Activated naive CD8-positive, alpha-beta T cell treated with anti-CD3 and anti-CD28 coated beads, Interleukin-2, amount 10 ng/mL, durations not matched to agents 7 days and 5 days (primary cell): ENCODE data around the gene BLOC1S5. TPM values are rescaled to one million over a fixed set of nuclear protein-coding genes. Genes with fewer than 3 reads are reported as not detected.

Source experiments
- ATAC-seq: fragments of 150-1000 bp; cut with Tn5 transposase; one replicate; pipeline ENCODE4 v1.10.0; 2021; ENCODE audit warnings: low read depth, moderate library complexity
- POLR2A ChIA-PET: fragments of 350-600 bp; sonication (Branson Sonifier 250); formaldehyde crosslinking; loops from one replicate; lab custom pipeline; 2021; ENCODE audit warnings: antibody characterized with exemption; lab: Charles Lee
- DNase-seq: peaks from one replicate; pipeline ENCODE4 v3.0.0; 2021
- H3K27ac Mint-ChIP-seq: one replicate; pipeline ENCODE4 v1.8.0; 2022; ENCODE audit warnings: mild to moderate bottlenecking, mixed read lengths
- H3K27me3 Mint-ChIP-seq: one replicate; pipeline ENCODE4 v1.8.0; 2022; ENCODE audit warnings: mild to moderate bottlenecking, moderate library complexity, mixed read lengths
- H3K36me3 Mint-ChIP-seq: one replicate; pipeline ENCODE4 v1.8.0; 2021; ENCODE audit warnings: mild to moderate bottlenecking, mixed read lengths
- H3K4me1 Mint-ChIP-seq: one replicate; pipeline ENCODE4 v1.8.0; 2021; ENCODE audit warnings: mixed read lengths
- H3K4me3 Mint-ChIP-seq: one replicate; pipeline ENCODE4 v1.8.0; 2022; ENCODE audit warnings: mild to moderate bottlenecking, moderate library complexity, mixed read lengths
- H3K9me3 Mint-ChIP-seq: one replicate; pipeline ENCODE4 v1.8.0; 2021; ENCODE audit warnings: mixed read lengths
- total RNA-seq, 2 experiments: library from RNA; stranded (reverse); gene quantifications; one replicate each; pipeline ENCODE4 v1.2.3, GENCODE V29; 2021

The BLOC1S5 gene
- total RNA-seq, 2 experiments from 2014 or later: 17.1 to 25.9 TPM

GRCh38 chr6:8074213-8074612 is 10.0 kb upstream of the BLOC1S5 start:
- peaks cover 19% of the 10 kb centered on the region for H3K36me3 Mint-ChIP-seq
- ATAC-seq (no peak), DNase-seq (no peak)
- no peak overlapping the region for H3K4me3 Mint-ChIP-seq
- no peak overlapping the region for H3K27ac Mint-ChIP-seq
- peaks cover 5% of the 10 kb centered on the region for H3K4me1 Mint-ChIP-seq
- no peaks in the 10 kb centered on the region for H3K27me3 Mint-ChIP-seq
- no peaks in the 10 kb centered on the region for H3K9me3 Mint-ChIP-seq
- POLR2A ChIA-PET: no interaction called here

DNA sequence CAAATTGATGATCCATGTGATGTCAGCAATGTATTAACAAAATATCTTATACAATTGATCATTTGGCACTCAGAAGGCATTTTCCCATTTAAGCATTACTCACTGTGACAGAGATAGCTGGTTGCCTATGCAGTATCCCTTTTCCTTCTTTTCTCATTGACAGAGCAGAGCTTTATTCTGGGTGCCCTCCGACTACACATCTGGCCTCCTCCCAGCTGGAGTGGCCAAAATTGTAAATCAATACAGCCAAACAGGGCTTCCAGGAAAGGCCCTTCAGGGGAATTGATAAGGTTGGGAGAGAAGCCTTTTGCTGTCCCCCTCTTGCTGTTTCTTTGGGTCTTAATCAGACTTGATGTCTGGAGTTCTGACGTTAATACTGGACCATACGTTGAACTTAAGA is 9.6 kb upstream of the BLOC1S5 start:
- Mint-ChIP-seq H3K4me1 (peaks cover 5% of the 10 kb centered on the region), H3K4me3 (no peak overlapping the region), H3K27me3 (no peaks in the 10 kb centered on the region), H3K9me3 (no peaks in the 10 kb centered on the region), H3K36me3 (peaks cover 19% of the 10 kb centered on the region), H3K27ac (no peak overlapping the region)
- POLR2A ChIA-PET: no interaction called here
- DNase-seq (no peak), ATAC-seq (no peak)

- Mint-ChIP-seq H3K36me3 (peaks cover 7% of the 10 kb centered on the region), H3K9me3 (no peaks in the 10 kb centered on the region), H3K27ac (no peak overlapping the region), H3K4me1 (peaks cover under 1% of the 10 kb centered on the region), H3K4me3 (no peak overlapping the region), H3K27me3 (no peaks in the 10 kb centered on the region)
- no peak for DNase-seq
- ATAC-seq: no peak
- POLR2A ChIA-PET: no interaction called here
Observed at GRCh38 chr6:8070718-8071117, 6.5 kb upstream of the BLOC1S5 start.

DNA sequence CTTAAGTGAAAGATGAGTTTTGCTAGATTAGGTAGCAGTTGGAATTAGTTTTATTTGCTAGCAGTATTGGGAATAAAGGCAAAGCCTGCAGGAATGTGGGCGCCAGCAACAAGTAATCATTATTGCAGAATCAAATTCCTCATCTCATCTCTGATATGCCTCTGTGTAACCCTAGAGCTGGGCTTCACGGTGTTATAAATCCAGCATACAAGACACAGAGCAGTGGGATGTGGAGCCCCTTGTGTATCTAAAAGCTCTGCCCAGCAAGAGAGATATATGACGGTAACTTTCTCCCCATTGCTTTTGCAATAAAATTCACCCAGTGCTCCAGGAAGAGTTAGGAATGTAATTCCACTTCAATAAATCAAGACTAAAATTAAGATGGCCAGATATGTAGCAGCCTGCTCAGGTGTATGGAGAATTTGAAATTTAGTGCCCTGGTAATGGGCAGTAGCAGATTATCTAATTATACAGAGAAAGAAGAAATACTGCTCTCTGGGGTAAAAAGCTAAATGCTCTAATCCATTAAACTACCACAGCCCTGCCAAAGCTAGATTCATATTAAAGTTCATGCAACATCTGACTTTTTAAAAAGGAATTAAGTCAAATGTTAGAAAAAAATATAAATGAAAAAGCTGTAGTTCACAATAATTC is 5.6 kb upstream of the BLOC1S5 start:
- Mint-ChIP-seq H3K4me1 (peaks cover 3% of the 10 kb centered on the region), H3K4me3 (no peak overlapping the region), H3K27me3 (no peaks in the 10 kb centered on the region), H3K27ac (no peak overlapping the region), H3K9me3 (no peaks in the 10 kb centered on the region), H3K36me3 (peaks cover 7% of the 10 kb centered on the region)
- no peak for ATAC-seq
- POLR2A ChIA-PET: no interaction called here
- DNase-seq: no peak

DNA sequence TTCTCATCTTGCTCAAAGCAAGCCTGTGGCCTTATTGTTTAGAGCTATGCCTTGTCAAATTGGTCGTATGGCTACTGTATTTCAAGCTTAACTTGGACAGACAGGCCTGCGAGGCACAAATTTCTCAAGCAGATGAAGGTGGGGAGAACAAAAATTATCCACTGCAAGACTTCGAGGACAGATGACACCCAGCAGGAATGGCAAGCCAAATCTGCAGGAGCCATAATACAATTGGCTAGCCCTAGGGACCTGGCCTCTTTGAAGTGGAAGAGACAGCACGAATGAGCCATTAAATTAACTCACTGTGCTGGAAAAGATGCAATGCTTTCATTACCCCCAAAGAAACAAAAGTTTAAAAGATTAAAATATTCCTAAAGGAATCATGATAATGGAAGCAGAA is 5.0 kb upstream of the BLOC1S5 start:
- Mint-ChIP-seq H3K4me1 (peaks cover 6% of the 10 kb centered on the region), H3K36me3 (peaks cover 1% of the 10 kb centered on the region), H3K9me3 (no peaks in the 10 kb centered on the region), H3K27ac (no peak overlapping the region), H3K27me3 (no peaks in the 10 kb centered on the region), H3K4me3 (no peak overlapping the region)
- DNase-seq (no peak), ATAC-seq (no peak)
- POLR2A ChIA-PET: no interaction called here

GRCh38 chr6:8066108-8066507 is 1.9 kb upstream of the BLOC1S5 start:
- Mint-ChIP-seq H3K27ac (no peak overlapping the region), H3K27me3 (no peaks in the 10 kb centered on the region), H3K4me3 (no peak overlapping the region), H3K36me3 (no peaks in the 10 kb centered on the region), H3K4me1 (peaks cover 13% of the 10 kb centered on the region), H3K9me3 (no peaks in the 10 kb centered on the region)
- no peak for DNase-seq
- no peak for ATAC-seq
- POLR2A ChIA-PET: no interaction called here

DNA sequence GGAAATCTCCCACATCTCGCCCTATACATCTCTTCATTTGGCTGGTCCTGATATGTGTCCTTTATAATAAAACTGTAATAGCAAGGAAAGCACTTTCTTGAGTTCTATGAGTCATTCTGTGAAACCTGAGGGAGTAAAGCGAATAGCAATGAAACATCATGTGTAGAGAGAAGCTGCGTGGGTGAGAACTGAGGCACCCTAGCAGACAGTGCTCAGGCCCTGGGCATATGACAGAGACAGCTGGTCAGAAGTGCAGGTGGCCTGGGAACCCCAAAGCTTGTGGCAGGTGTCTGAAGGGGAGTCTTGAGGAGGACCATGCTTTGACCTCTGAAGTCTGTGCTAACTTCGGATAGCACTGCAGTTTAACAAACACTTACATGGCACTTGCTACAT is 1.3 kb upstream of the BLOC1S5 start:
- Mint-ChIP-seq H3K9me3 (no peaks in the 10 kb centered on the region), H3K36me3 (no peaks in the 10 kb centered on the region), H3K27me3 (no peaks in the 10 kb centered on the region), H3K4me3 (peak overlapping the region; percentile 18), H3K4me1 (peaks cover 13% of the 10 kb centered on the region), H3K27ac (peak overlapping the region; percentile 91)
- DNase-seq (no peak), ATAC-seq (no peak)
- POLR2A ChIA-PET: no interaction called here

DNA sequence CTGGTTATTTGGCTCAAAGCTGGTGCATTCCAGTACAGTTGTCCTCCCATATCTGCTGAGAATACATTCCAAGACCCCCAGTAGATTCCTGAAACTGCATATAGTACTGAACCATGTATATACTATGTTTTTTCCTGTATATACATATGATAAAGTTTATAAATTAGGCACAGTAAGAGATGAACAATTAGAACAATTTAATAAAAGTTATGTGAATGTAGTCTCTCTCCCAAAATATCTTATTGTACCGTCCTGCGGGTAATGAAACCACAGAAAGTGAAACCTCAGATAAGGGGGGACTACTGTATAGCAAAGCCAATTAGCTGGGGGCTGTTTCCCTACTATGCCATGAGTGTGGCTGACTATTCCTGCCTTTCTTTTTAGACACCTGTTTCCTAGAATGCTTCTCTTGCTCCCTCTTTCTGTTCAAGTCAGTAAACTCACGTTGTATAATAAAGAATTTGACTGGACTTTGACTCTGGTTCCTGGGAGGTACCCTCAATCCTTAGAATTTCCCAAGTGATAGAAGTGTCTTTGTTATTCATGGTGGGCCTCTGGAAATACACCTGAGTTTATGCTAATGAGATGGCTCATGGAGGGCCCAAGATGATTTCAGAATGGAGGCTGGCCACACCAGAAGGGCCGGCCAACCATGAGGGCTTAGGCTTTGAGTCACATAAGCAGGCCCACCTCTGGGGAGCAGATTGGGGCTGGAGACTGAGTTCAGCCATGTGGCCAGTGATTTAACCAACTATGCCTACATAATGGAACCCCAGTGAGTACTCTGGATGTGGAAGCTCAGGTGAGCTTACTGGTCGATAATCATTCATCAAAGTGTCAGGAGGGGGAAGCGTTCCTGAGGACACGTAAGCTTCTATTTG is 689 bp upstream of the BLOC1S5 start:
- Mint-ChIP-seq H3K36me3 (peaks cover 4% of the 10 kb centered on the region), H3K4me1 (peaks cover 13% of the 10 kb centered on the region), H3K27me3 (no peaks in the 10 kb centered on the region), H3K9me3 (no peaks in the 10 kb centered on the region), H3K27ac (peak overlapping the region; percentile 91), H3K4me3 (peak overlapping the region; percentile 93)
- no peak for ATAC-seq
- DNase-seq: no peak
- POLR2A ChIA-PET: interaction anchor here (0.5 to 2.3 kb wide), 4 partner anchors 18 to 1012 kb away, joined by 3 to 35 read pairs (median 3); partner anchors contain the start of genes BMP6 and EEF1E1

GRCh38 chr6:8061736-8062135 is 2.5 kb downstream of the BLOC1S5 start:
- Mint-ChIP-seq H3K36me3 (peaks cover 6% of the 10 kb centered on the region), H3K4me3 (no peak overlapping the region), H3K27ac (no peak overlapping the region), H3K27me3 (no peaks in the 10 kb centered on the region), H3K4me1 (peaks cover 13% of the 10 kb centered on the region), H3K9me3 (no peaks in the 10 kb centered on the region)
- POLR2A ChIA-PET: no interaction called here
- no peak for DNase-seq
- ATAC-seq: no peak

DNA sequence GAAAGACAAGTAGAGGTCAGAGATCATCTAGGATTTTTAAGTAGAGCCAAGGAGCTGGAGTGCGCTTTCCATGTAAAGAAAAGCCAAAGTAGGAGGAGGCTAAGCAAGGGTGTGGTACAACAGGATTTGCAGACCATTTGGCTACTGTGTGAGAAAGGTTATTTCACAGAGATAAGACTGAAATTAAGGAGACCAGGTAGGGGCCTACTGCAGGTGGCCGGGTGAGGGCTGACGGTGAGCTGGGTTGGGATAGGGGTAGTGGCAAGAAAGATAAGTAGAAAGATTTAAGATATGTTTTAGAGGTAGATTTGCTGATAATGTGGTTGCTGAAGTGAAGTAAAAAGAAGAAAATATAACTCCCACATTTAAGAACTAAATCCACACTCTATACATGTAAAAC is 3.8 kb downstream of the BLOC1S5 start:
- Mint-ChIP-seq H3K27me3 (no peaks in the 10 kb centered on the region), H3K4me1 (peaks cover 10% of the 10 kb centered on the region), H3K9me3 (no peaks in the 10 kb centered on the region), H3K27ac (no peak overlapping the region), H3K4me3 (no peak overlapping the region), H3K36me3 (peaks cover 9% of the 10 kb centered on the region)
- no peak for ATAC-seq
- POLR2A ChIA-PET: no interaction called here
- DNase-seq: no peak

- no peaks in the 10 kb centered on the region for H3K27me3 Mint-ChIP-seq
- no peak overlapping the region for H3K27ac Mint-ChIP-seq
- no peak for ATAC-seq
- POLR2A ChIA-PET: no interaction called here
- peaks cover 15% of the 10 kb centered on the region for H3K36me3 Mint-ChIP-seq
- H3K9me3 Mint-ChIP-seq: no peaks in the 10 kb centered on the region
- peaks cover 7% of the 10 kb centered on the region for H3K4me1 Mint-ChIP-seq
- DNase-seq: no peak
- H3K4me3 Mint-ChIP-seq: no peak overlapping the region
Observed at GRCh38 chr6:8059129-8059528, 5.1 kb downstream of the BLOC1S5 start.

GRCh38 chr6:8057793-8058192 is 6.4 kb downstream of the BLOC1S5 start:
- Mint-ChIP-seq H3K27ac (no peak overlapping the region), H3K4me1 (peaks cover 3% of the 10 kb centered on the region), H3K4me3 (no peak overlapping the region), H3K36me3 (peaks cover 17% of the 10 kb centered on the region), H3K9me3 (no peaks in the 10 kb centered on the region), H3K27me3 (no peaks in the 10 kb centered on the region)
- ATAC-seq (no peak), DNase-seq (no peak)
- POLR2A ChIA-PET: no interaction called here

DNA sequence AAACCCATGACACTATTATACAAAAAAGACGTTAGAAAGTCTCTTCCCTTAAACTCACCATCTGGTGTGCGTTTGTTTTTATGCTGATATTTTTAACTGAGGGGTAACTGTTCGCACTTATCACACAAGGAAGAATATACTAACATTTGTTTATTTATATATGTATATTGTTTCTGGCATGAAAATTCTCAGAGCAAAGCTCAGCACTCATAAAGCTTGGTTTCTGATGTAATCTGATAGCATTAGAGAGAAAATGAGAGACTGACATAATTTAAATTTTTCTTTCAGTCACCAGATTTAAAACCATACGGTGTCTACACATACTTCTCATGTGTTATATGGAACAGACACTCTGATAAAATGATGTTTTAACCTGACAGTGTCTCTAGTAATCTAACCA is 6.9 kb downstream of the BLOC1S5 start:
- Mint-ChIP-seq H3K36me3 (peaks cover 17% of the 10 kb centered on the region), H3K9me3 (no peaks in the 10 kb centered on the region), H3K27me3 (no peaks in the 10 kb centered on the region), H3K27ac (no peak overlapping the region), H3K4me3 (no peak overlapping the region), H3K4me1 (peaks cover under 1% of the 10 kb centered on the region)
- POLR2A ChIA-PET: no interaction called here
- ATAC-seq (no peak), DNase-seq (no peak)

GRCh38 chr6:8054276-8054675 is 9.9 kb downstream of the BLOC1S5 start:
- DNase-seq (no peak), ATAC-seq (no peak)
- no peaks in the 10 kb centered on the region for H3K27me3 Mint-ChIP-seq
- no peak overlapping the region for H3K4me3 Mint-ChIP-seq
- H3K9me3 Mint-ChIP-seq: peaks cover 1% of the 10 kb centered on the region
- no peak overlapping the region for H3K27ac Mint-ChIP-seq
- no peaks in the 10 kb centered on the region for H3K4me1 Mint-ChIP-seq
- POLR2A ChIA-PET: no interaction called here
- peaks cover 26% of the 10 kb centered on the region for H3K36me3 Mint-ChIP-seq
